ENCODE data around the gene SDR42E2. TPM values are rescaled to one million over a fixed set of nuclear protein-coding genes. Genes with fewer than 3 reads are reported as not detected.
A peak's percentile ranks its signal among the peaks of the same experiment; 100 is the strongest.

Gene SDR42E2
- polyA plus RNA-seq, 1 donor from 2014 or later: not detected

DNA sequence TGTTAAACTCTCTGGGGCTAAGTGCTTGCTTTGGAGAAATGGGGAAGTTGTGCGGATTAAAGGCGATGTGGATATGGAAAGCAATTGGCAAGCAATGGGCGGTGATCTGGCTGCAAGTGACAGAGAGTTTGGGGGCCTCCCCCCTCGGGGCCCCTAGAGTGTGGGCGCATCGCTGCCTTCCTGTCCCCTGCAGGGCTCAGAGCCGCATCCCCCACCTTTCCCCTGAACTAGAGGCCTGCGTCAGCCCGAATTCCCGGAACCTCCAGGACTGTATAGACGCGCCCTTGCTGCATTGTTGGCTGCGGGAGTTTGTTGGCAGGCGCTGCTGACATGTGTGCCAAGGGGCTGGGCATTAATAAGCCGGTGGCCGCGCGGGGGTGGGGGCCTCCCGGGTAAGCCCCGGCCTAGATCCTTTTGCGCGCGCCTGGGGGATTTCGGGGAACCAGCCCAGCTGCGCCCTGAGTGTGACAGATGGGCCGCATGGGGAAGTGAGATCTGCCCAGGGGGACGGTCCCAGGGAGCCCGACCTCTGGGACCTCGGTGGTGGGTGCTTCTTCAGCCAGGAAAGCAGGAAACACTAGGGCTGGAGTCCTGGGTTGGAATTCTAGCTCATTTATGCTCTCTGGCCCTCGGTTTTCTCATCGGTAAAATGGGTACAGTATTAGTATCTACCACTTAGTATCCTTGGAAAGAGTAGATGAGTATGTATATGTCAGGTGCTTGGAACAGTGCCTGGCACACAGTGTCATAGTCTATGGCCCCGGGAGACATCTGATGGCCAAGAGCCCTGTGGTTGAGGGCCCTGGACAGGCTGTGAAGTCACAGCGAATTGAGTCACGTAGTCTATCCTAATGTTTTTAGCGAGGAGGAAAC, 44.8 kb downstream of the SDR42E2 start:
- peak overlapping the region; percentile 94 for H2AFZ ChIP-seq (ENCODE audit: low read depth, low read length)
- H3K9me3 ChIP-seq (ENCODE audit: low read length): no peaks in the 10 kb centered on the region
- no peaks in the 10 kb centered on the region for H3K79me2 ChIP-seq (replicated peaks; ENCODE audit: insufficient read depth, low read length)
- H3K27me3 ChIP-seq (ENCODE audit: insufficient read depth, low read depth, low read length): no peaks in the 10 kb centered on the region
- no peak overlapping the region for H3K27ac ChIP-seq (ENCODE audit: low read length)
- H3K4me3 ChIP-seq (ENCODE audit: low read length): peak overlapping the region; percentile 98
- H3K9me2 ChIP-seq (ENCODE audit: insufficient read depth, low read length): no peaks in the 10 kb centered on the region
- TF ChIP-seq TAF1 (IDR thresholded peaks at IDR 0.05; ENCODE audit: low read depth): no peak
- no peak for TF ChIP-seq MXI1 (conservative IDR thresholded peaks at IDR 0.05; ENCODE audit: poor library complexity, severe bottlenecking)
- TF ChIP-seq RAD21 (conservative IDR thresholded peaks at IDR 0.05): no peak
- TF ChIP-seq EZH2 (IDR thresholded peaks at IDR 0.05; ENCODE audit: borderline replicate concordance, insufficient read depth, low read length, poor library complexity, severe bottlenecking): no peak
- TF ChIP-seq POLR2AphosphoS5 (IDR thresholded peaks at IDR 0.05): no peak
- H4K20me1 ChIP-seq (ENCODE audit: insufficient read depth): no peaks in the 10 kb centered on the region
- no peaks in the 10 kb centered on the region for H3K36me3 ChIP-seq (ENCODE audit: insufficient read depth, low read length)
- H3K9ac ChIP-seq (ENCODE audit: low read length): peak overlapping the region; percentile 73
- peak overlapping the region; percentile 56 for H3K4me2 ChIP-seq (ENCODE audit: low read length)
- no peaks in the 10 kb centered on the region for H3F3A ChIP-seq (ENCODE audit: insufficient read depth, low read length, poor library complexity, severe bottlenecking)

DNA sequence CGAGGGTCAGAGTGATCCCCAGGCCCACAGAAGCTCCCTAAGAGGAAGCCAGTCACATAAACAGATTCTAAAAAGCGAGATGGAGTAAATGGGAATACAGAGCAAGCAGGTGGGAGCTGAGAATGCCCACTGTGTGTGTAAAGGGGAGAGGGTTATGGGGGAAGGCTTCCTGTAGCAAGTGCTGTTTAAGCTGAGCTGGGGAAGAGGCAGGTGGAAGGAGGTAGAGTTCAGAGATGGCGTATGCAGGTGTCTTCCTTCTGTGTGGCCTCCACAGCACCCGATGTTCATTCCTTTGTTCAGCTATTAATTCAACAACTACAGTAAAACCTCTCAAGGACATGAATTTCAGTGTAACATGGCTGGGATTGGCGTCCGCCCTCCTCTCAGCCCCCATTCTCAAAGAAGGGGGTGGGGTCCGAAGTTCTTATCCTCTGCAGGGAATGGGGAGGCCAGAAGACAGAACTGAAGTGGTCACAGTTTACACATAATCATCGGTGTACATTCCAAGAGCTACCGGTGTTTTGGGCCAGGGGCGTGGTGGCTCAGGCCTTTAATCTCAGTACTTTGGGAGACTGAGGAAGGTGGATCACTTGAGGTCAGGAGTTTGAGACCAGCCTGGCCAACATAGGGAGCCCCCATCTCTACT, 45.5 kb downstream of the SDR42E2 start:
- Histone ChIP-seq H3K9ac (ENCODE audit: low read length) (no peak overlapping the region), H3K27ac (ENCODE audit: low read length) (no peak overlapping the region), H3K9me3 (ENCODE audit: low read length) (no peaks in the 10 kb centered on the region), H3F3A (ENCODE audit: insufficient read depth, low read length, poor library complexity, severe bottlenecking) (no peaks in the 10 kb centered on the region), H2AFZ (ENCODE audit: low read depth, low read length) (no peak overlapping the region), H3K4me3 (ENCODE audit: low read length) (peak overlapping the region; percentile 98), H3K36me3 (ENCODE audit: insufficient read depth, low read length) (no peaks in the 10 kb centered on the region), H4K20me1 (ENCODE audit: insufficient read depth) (no peaks in the 10 kb centered on the region), H3K4me2 (ENCODE audit: low read length) (no peak overlapping the region), H3K27me3 (ENCODE audit: insufficient read depth, low read depth, low read length) (no peaks in the 10 kb centered on the region), H3K79me2 (replicated peaks; ENCODE audit: insufficient read depth, low read length) (no peaks in the 10 kb centered on the region), H3K9me2 (ENCODE audit: insufficient read depth, low read length) (no peaks in the 10 kb centered on the region)
- TF ChIP-seq EP300 (conservative IDR thresholded peaks at IDR 0.05; ENCODE audit: poor library complexity, severe bottlenecking): no peak
- TF ChIP-seq MXI1 (conservative IDR thresholded peaks at IDR 0.05; ENCODE audit: poor library complexity, severe bottlenecking): no peak
- no peak for TF ChIP-seq POLR2AphosphoS5 (IDR thresholded peaks at IDR 0.05)
- TF ChIP-seq TAF1 (IDR thresholded peaks at IDR 0.05; ENCODE audit: low read depth): no peak
- no peak for TF ChIP-seq RAD21 (conservative IDR thresholded peaks at IDR 0.05)
- TF ChIP-seq, protein P1, sequence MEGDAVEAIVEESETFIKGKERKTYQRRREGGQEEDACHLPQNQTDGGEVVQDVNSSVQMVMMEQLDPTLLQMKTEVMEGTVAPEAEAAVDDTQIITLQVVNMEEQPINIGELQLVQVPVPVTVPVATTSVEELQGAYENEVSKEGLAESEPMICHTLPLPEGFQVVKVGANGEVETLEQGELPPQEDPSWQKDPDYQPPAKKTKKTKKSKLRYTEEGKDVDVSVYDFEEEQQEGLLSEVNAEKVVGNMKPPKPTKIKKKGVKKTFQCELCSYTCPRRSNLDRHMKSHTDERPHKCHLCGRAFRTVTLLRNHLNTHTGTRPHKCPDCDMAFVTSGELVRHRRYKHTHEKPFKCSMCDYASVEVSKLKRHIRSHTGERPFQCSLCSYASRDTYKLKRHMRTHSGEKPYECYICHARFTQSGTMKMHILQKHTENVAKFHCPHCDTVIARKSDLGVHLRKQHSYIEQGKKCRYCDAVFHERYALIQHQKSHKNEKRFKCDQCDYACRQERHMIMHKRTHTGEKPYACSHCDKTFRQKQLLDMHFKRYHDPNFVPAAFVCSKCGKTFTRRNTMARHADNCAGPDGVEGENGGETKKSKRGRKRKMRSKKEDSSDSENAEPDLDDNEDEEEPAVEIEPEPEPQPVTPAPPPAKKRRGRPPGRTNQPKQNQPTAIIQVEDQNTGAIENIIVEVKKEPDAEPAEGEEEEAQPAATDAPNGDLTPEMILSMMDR (IDR thresholded peaks at IDR 0.05; ENCODE audit: poor library complexity, severe bottlenecking): no peak
- TF ChIP-seq EZH2 (IDR thresholded peaks at IDR 0.05; ENCODE audit: borderline replicate concordance, insufficient read depth, low read length, poor library complexity, severe bottlenecking): no peak
- TF ChIP-seq, protein P2, sequence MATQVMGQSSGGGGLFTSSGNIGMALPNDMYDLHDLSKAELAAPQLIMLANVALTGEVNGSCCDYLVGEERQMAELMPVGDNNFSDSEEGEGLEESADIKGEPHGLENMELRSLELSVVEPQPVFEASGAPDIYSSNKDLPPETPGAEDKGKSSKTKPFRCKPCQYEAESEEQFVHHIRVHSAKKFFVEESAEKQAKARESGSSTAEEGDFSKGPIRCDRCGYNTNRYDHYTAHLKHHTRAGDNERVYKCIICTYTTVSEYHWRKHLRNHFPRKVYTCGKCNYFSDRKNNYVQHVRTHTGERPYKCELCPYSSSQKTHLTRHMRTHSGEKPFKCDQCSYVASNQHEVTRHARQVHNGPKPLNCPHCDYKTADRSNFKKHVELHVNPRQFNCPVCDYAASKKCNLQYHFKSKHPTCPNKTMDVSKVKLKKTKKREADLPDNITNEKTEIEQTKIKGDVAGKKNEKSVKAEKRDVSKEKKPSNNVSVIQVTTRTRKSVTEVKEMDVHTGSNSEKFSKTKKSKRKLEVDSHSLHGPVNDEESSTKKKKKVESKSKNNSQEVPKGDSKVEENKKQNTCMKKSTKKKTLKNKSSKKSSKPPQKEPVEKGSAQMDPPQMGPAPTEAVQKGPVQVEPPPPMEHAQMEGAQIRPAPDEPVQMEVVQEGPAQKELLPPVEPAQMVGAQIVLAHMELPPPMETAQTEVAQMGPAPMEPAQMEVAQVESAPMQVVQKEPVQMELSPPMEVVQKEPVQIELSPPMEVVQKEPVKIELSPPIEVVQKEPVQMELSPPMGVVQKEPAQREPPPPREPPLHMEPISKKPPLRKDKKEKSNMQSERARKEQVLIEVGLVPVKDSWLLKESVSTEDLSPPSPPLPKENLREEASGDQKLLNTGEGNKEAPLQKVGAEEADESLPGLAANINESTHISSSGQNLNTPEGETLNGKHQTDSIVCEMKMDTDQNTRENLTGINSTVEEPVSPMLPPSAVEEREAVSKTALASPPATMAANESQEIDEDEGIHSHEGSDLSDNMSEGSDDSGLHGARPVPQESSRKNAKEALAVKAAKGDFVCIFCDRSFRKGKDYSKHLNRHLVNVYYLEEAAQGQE (IDR thresholded peaks at IDR 0.05; ENCODE audit: borderline replicate concordance): no peak
- no peak for TF ChIP-seq SMC3 (conservative IDR thresholded peaks at IDR 0.05; ENCODE audit: poor library complexity)

Data from neural cell (in vitro differentiated cells).